Cardiac septum (tissue), 1 donor: ENCODE results near the gene RPS14. TPM values are rescaled to one million over a fixed set of nuclear protein-coding genes. Genes with fewer than 3 reads are reported as not detected.

Experiments used
- DNase-seq: peaks from one replicate; pipeline ENCODE4 v3.0.0-alpha.2; 2020; ENCODE audit warnings: low spot score
- intact Hi-C: fragments of 100-400 bp; cut with DNase I; formaldehyde crosslinking; loops from one replicate; pipeline ENCODE4 v1.14.0; 2022
- long read RNA-seq: library from polyadenylated mRNA; unstranded; transcript quantifications from one replicate; pipeline ENCODE4 v2.0.0, GENCODE V29; 2021
- total RNA-seq: library from RNA; stranded (reverse); fragmentation: NEBNext Ultra II Directional; extraction: Animal tissue kit (Norgen Biotek cat#: 25700); gene quantifications from one replicate; pipeline ENCODE4 v1.2.1, GENCODE V29; 2021
- donor health status: DM: no; HTN: no; CAD: no.

RPS14 gene
- total RNA-seq = 852 TPM
- long read RNA-seq, transcript RPS14-203 (5 exons, 569 nt) = major isoform, 414 of 436 reads
- long read RNA-seq, partial matches to known transcripts = 13 of 436 reads
- long read RNA-seq, other reads (novel, unspliced or antisense) = 5 of 436 reads

GRCh38 chr5:150449517-150450339 is at the start of gene RPS14:
Gene RPS14, minus strand, starts transcription at chr5:150449739. Its CDS starts 2,006 bp downstream, at chr5:150447733.
- intact Hi-C loops = loop anchor here (5.0 kb wide), 3 partner anchors 92 to 308 kb away; partner anchors contain the start of genes DCTN4, RBM22 and TCOF1
- peak; percentile 96 for DNase-seq

- intact Hi-C loops = no loop called here
- DNase-seq = no peak
Observed at GRCh38 chr5:150498971-150499370, 49.4 kb upstream of the RPS14 start.

- intact Hi-C loops = no loop called here
- DNase-seq = no peak
Observed at GRCh38 chr5:150498501-150498900, 49.0 kb upstream of the RPS14 start.

- intact Hi-C loops = no loop called here
- DNase-seq = no peak
Observed at GRCh38 chr5:150497989-150498317, 48.4 kb upstream of the RPS14 start.

- intact Hi-C loops = no loop called here
- DNase-seq = no peak
Observed at GRCh38 chr5:150497274-150497988, 47.9 kb upstream of the RPS14 start.

GRCh38 chr5:150496534-150496933 is 47.0 kb upstream of the RPS14 start:
- intact Hi-C loops = no loop called here
- no peak for DNase-seq

- intact Hi-C loops = no loop called here
- DNase-seq = no peak
Observed at GRCh38 chr5:150496098-150496497, 46.6 kb upstream of the RPS14 start.

GRCh38 chr5:150492621-150493020 is 43.1 kb upstream of the RPS14 start:
- DNase-seq = no peak
- intact Hi-C loops = no loop called here

GRCh38 chr5:150491876-150492275 is 42.3 kb upstream of the RPS14 start:
- DNase-seq = no peak
- intact Hi-C loops = no loop called here

- intact Hi-C loops = no loop called here
Observed at GRCh38 chr5:150490754-150491153, 41.2 kb upstream of the RPS14 start.

GRCh38 chr5:150490296-150490669 is 40.7 kb upstream of the RPS14 start:
- intact Hi-C loops = no loop called here
- no peak for DNase-seq

More at GRCh38 chr5:150490754-150491153, 41.2 kb upstream of the RPS14 start:
- DNase-seq = no peak

GRCh38 chr5:150489360-150490295 is 40.1 kb upstream of the RPS14 start:
- intact Hi-C loops = loop anchor here (5.0 kb wide), 1 partner anchor 33 kb away; no protein-coding TSS in a partner anchor
- no peak for DNase-seq

- peak; percentile 85 for DNase-seq
- intact Hi-C loops = loop anchor here (5.0 kb wide), 1 partner anchor 34 kb away; no protein-coding TSS in a partner anchor
Observed at GRCh38 chr5:150488519-150489359, 39.2 kb upstream of the RPS14 start.

- intact Hi-C loops = loop anchor here (2.0 to 5.0 kb wide), 3 partner anchors 17 to 57 kb away; no protein-coding TSS in a partner anchor
- DNase-seq = no peak
Observed at GRCh38 chr5:150487199-150488061, 37.9 kb upstream of the RPS14 start.

GRCh38 chr5:150486402-150487198 is 37.1 kb upstream of the RPS14 start:
- intact Hi-C loops = loop anchor here (2.0 to 5.0 kb wide), 3 partner anchors 18 to 58 kb away; no protein-coding TSS in a partner anchor
- no peak for DNase-seq

GRCh38 chr5:150485693-150486401 is 36.3 kb upstream of the RPS14 start:
- DNase-seq = no peak
- intact Hi-C loops = loop anchor here (2.0 to 5.0 kb wide), 3 partner anchors 19 to 59 kb away; no protein-coding TSS in a partner anchor
